Thoracic aorta (tissue), 2 donors: ENCODE results near the gene FAM13C. TPM values are rescaled to one million over a fixed set of nuclear protein-coding genes. Genes with fewer than 3 reads are reported as not detected.

ENCODE experiments used
- ATAC-seq: fragments of 150-250 bp; one replicate; pipeline ENCODE4 v1.8.0; 2017; ENCODE audit warnings: low read depth; ENCODE audit not compliant: insufficient number of reproducible peaks, low FRiP score
- DNase-seq: peaks from one replicate; pipeline ENCODE4 v3.0.0-alpha.2; 2020; ENCODE audit warnings: low spot score
- H3K27ac ChIP-seq, 2 donors: fragments of 200-600 bp; sonication (generic); 1 replicate in 1 of 2; 2 replicates in 1 of 2; pipeline ENCODE4 v1.5.1; 2016; ENCODE audit warnings: mild to moderate bottlenecking in 2 of 2, moderate library complexity in 2 of 2
- H3K27me3 ChIP-seq: fragments of 200-600 bp; sonication (generic); replicated peaks from 2 replicates; pipeline ENCODE4 v1.6.0; 2016; ENCODE audit warnings: mild to moderate bottlenecking; ENCODE audit not compliant: insufficient read depth
- H3K36me3 ChIP-seq: fragments of 200-600 bp; sonication (generic); one replicate; pipeline ENCODE4 v1.5.1; 2016
- H3K4me1 ChIP-seq, 2 donors: fragments of 200-600 bp; sonication (generic); 1 replicate in 1 of 2; 2 replicates in 1 of 2; pipeline versions ENCODE4 v1.5.1 to v1.6.0; 2016; ENCODE audit warnings: low read depth in 2 of 2, mild to moderate bottlenecking in 1 of 2; ENCODE audit not compliant: control insufficient read depth in 1 of 2
- H3K4me3 ChIP-seq: fragments of 200-600 bp; sonication (generic); 2 replicates; pipeline ENCODE4 v1.5.1; 2016; ENCODE audit warnings: mild to moderate bottlenecking
- H3K9me3 ChIP-seq: fragments of 200-600 bp; sonication (generic); 2 replicates; pipeline ENCODE4 v1.5.1; 2016
- total RNA-seq, 2 donors: library from RNA; depleted of rRNA; stranded (reverse); fragments of >200 nt; gene quantifications; one replicate each; pipeline versions ENCODE4 v1.1.0 to v1.2.3, GENCODE V29; 2016
- TF ChIP-seq, protein P1 (sequence below): fragments of 200-600 bp; sonication (generic); IDR thresholded peaks from one replicate; pipeline ENCODE4 v1.5.1; 2019; ENCODE audit warnings: antibody characterized with exemption

The FAM13C gene
- total RNA-seq, 2 donors from 2014 or later: 20.4 to 30.9 TPM

GRCh38 chr10:59376846-59377245 lies 14.5 kb upstream of the FAM13C start:
- no peaks in the 10 kb centered on the region for H3K9me3 ChIP-seq
- no peaks in the 10 kb centered on the region for H3K36me3 ChIP-seq
- DNase-seq (no peak), ATAC-seq (no peak)
- no peaks in the 10 kb centered on the region for H3K27me3 ChIP-seq
- H3K27ac ChIP-seq: no peak overlapping the region
- H3K4me3 ChIP-seq: no peak overlapping the region
- peaks cover 9 to 35% of the 10 kb centered on the region in 2 donors for H3K4me1 ChIP-seq
- TF ChIP-seq, protein P1, sequence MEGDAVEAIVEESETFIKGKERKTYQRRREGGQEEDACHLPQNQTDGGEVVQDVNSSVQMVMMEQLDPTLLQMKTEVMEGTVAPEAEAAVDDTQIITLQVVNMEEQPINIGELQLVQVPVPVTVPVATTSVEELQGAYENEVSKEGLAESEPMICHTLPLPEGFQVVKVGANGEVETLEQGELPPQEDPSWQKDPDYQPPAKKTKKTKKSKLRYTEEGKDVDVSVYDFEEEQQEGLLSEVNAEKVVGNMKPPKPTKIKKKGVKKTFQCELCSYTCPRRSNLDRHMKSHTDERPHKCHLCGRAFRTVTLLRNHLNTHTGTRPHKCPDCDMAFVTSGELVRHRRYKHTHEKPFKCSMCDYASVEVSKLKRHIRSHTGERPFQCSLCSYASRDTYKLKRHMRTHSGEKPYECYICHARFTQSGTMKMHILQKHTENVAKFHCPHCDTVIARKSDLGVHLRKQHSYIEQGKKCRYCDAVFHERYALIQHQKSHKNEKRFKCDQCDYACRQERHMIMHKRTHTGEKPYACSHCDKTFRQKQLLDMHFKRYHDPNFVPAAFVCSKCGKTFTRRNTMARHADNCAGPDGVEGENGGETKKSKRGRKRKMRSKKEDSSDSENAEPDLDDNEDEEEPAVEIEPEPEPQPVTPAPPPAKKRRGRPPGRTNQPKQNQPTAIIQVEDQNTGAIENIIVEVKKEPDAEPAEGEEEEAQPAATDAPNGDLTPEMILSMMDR: no peak

- DNase-seq: no peak
- H3K4me1 ChIP-seq: peaks cover 9 to 35% of the 10 kb centered on the region in 2 donors
- TF ChIP-seq, protein P1: no peak
These were observed 13.6 kb upstream of the FAM13C start for GRCh38 chr10:59375990-59376389.

DNA sequence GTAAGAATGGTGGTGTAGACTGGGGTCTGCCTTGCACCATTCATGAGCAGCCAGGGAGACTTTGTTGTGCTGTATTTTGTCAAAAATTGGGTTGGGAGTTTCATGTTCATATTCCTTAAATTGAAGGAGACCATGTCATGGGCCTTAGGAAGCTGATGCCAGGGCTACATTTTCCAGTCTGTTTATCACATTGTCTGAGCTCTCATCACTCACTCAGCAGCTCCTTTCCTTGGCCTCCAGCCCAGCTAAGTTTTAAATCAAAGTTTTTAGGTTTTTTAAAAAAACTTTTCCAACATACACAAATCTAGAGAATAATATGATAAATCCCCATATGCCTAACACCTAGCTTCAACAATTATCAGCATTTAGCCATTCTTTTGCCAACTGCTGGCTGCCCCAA lies 12.6 kb upstream of the FAM13C start:
- H3K36me3 ChIP-seq: no peaks in the 10 kb centered on the region
- H3K4me3 ChIP-seq: no peak overlapping the region
- H3K27me3 ChIP-seq: no peaks in the 10 kb centered on the region
- DNase-seq (no peak), ATAC-seq (no peak)
- H3K27ac ChIP-seq: no peak overlapping the region
- no peaks in the 10 kb centered on the region for H3K9me3 ChIP-seq
- peaks cover 9 to 35% of the 10 kb centered on the region in 2 donors for H3K4me1 ChIP-seq
- TF ChIP-seq, protein P1: no peak

More at GRCh38 chr10:59375990-59376389, 13.6 kb upstream of the FAM13C start:
- Histone ChIP-seq H3K36me3 (no peaks in the 10 kb centered on the region), H3K9me3 (no peaks in the 10 kb centered on the region), H3K27me3 (no peaks in the 10 kb centered on the region), H3K4me3 (no peak overlapping the region), H3K27ac (no peak overlapping the region)
- no peak for ATAC-seq

GRCh38 chr10:59373071-59373470 lies 10.7 kb upstream of the FAM13C start:
- ATAC-seq: no peak
- TF ChIP-seq, protein P1: no peak
- Histone ChIP-seq H3K36me3 (no peaks in the 10 kb centered on the region), H3K27ac (peak overlapping the region; percentile 47 to 51), H3K4me1 (peaks cover 9 to 35% of the 10 kb centered on the region in 2 donors), H3K9me3 (no peaks in the 10 kb centered on the region), H3K27me3 (no peaks in the 10 kb centered on the region), H3K4me3 (no peak overlapping the region)
- DNase-seq: no peak

DNA sequence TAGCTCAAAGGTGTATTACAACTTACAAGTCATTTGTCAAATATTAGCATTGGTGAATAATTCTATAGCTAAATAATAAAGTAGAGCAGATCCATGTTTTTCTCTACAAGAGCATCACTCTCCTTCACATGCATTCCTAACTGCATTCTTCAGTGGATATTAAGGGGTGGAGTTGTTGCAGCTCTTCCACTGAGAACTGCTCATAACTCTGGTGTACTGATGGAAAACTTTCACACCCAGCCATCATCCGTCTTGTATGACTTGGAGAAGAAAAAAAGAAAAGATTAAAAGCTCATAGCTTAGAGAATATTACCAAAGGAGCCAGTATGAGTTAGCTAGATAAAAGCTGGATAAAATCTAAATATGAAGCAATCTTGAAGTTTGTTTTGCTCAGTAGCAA lies 10.2 kb upstream of the FAM13C start:
- ATAC-seq: no peak
- TF ChIP-seq, protein P1: no peak
- Histone ChIP-seq H3K27me3 (no peaks in the 10 kb centered on the region), H3K36me3 (no peaks in the 10 kb centered on the region), H3K4me1 (peaks cover 9 to 35% of the 10 kb centered on the region in 2 donors), H3K27ac (peak overlapping the region; percentile 47 to 51), H3K9me3 (no peaks in the 10 kb centered on the region), H3K4me3 (no peak overlapping the region)
- no peak for DNase-seq
